ENCODE data around the gene RGS3.
"Not testable (repeated sequence)": the region's sequence is repeated elsewhere in the genome, so short reads cannot be mapped to it uniquely, and the experiment has no call there.

The RGS3 gene

GRCh38 chr9:113467183-113467582 is 3.7 kb downstream of the RGS3 start:
- no peak for DNase-seq

- peak; percentile 72 for DNase-seq
These were observed 5.4 kb downstream of the RGS3 start for GRCh38 chr9:113468716-113469448.

GRCh38 chr9:113471143-113471542 is 7.6 kb downstream of the RGS3 start:
- DNase-seq = no peak

GRCh38 chr9:113471566-113471965 is 8.0 kb downstream of the RGS3 start:
- DNase-seq = no peak

GRCh38 chr9:113472199-113472598 is 8.7 kb downstream of the RGS3 start:
- DNase-seq = no peak

GRCh38 chr9:113474360-113475028 is 11.0 kb downstream of the RGS3 start:
- DNase-seq = no peak

- no peak for DNase-seq
These were observed 11.5 kb downstream of the RGS3 start for GRCh38 chr9:113475031-113475430.

- DNase-seq = no peak
These were observed 12.5 kb downstream of the RGS3 start for GRCh38 chr9:113475992-113476391.

GRCh38 chr9:113476511-113476916 is 13.0 kb downstream of the RGS3 start:
- no peak for DNase-seq

- no peak for DNase-seq
These were observed 13.5 kb downstream of the RGS3 start for GRCh38 chr9:113477058-113477457.

- DNase-seq = no peak
These were observed 14.1 kb downstream of the RGS3 start for GRCh38 chr9:113477661-113478060.

- no peak for DNase-seq
These were observed 15.7 kb downstream of the RGS3 start for GRCh38 chr9:113479174-113479621.

- no peak for DNase-seq
These were observed 17.1 kb downstream of the RGS3 start for GRCh38 chr9:113480612-113481011.

- no peak for DNase-seq
These were observed 17.8 kb downstream of the RGS3 start for GRCh38 chr9:113481176-113481787.

GRCh38 chr9:113482341-113482740 is 18.8 kb downstream of the RGS3 start:
- DNase-seq = no peak

GRCh38 chr9:113482991-113483675 is 19.6 kb downstream of the RGS3 start:
- DNase-seq = no peak

GRCh38 chr9:113483676-113484257 is 20.2 kb downstream of the RGS3 start:
- no peak for DNase-seq

GRCh38 chr9:113484258-113484730 is 20.8 kb downstream of the RGS3 start:
- DNase-seq = no peak

GRCh38 chr9:113485761-113486115 is 22.2 kb downstream of the RGS3 start:
- DNase-seq = no peak

- no peak for DNase-seq
These were observed 22.8 kb downstream of the RGS3 start for GRCh38 chr9:113486327-113486726.

- no peak for DNase-seq
These were observed 24.5 kb downstream of the RGS3 start for GRCh38 chr9:113488071-113488470.

- DNase-seq = no peak
These were observed 25.0 kb downstream of the RGS3 start for GRCh38 chr9:113488490-113488889.

GRCh38 chr9:113491147-113491546 is 27.6 kb downstream of the RGS3 start:
- DNase-seq = not testable (repeated sequence)

Measured in femur (tissue), 1 donor.